ENCODE data around the gene EDEM3.

EDEM3 gene

DNA sequence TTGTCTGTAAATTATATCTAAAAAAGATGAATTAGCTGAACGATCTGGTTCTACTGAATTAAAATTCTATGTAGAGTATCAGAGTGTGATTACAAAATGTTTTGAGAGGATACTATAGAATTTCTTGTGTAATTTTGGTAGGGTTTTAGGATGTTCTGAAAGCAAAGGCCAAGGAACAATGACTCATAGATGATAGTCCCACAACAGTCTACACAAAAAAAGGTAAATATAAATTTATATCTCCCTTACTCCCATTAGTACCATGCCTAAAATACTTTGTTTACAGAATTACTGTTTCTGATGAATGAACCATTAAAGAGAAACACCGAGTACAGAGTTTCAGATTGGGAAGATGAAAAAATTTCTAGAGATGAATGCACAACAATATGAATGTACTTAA is 9.5 kb downstream of the EDEM3 start:
- Histone ChIP-seq H3K27me3 (ENCODE audit: insufficient read depth, poor library complexity, severe bottlenecking) (no peaks in the 10 kb centered on the region), H3K27ac (replicated peaks) (no peak overlapping the region), H3K4me3 (replicated peaks; ENCODE audit: insufficient read depth, low read length) (no peak overlapping the region)
- TF ChIP-seq GABPA (IDR thresholded peaks at IDR 0.05; ENCODE audit: low read depth) (no peak), SPI1 (IDR thresholded peaks at IDR 0.05; ENCODE audit: borderline replicate concordance, low read depth) (no peak), POLR2AphosphoS5 (IDR thresholded peaks at IDR 0.05; ENCODE audit: low read depth) (no peak)
- TF ChIP-seq, protein P1, sequence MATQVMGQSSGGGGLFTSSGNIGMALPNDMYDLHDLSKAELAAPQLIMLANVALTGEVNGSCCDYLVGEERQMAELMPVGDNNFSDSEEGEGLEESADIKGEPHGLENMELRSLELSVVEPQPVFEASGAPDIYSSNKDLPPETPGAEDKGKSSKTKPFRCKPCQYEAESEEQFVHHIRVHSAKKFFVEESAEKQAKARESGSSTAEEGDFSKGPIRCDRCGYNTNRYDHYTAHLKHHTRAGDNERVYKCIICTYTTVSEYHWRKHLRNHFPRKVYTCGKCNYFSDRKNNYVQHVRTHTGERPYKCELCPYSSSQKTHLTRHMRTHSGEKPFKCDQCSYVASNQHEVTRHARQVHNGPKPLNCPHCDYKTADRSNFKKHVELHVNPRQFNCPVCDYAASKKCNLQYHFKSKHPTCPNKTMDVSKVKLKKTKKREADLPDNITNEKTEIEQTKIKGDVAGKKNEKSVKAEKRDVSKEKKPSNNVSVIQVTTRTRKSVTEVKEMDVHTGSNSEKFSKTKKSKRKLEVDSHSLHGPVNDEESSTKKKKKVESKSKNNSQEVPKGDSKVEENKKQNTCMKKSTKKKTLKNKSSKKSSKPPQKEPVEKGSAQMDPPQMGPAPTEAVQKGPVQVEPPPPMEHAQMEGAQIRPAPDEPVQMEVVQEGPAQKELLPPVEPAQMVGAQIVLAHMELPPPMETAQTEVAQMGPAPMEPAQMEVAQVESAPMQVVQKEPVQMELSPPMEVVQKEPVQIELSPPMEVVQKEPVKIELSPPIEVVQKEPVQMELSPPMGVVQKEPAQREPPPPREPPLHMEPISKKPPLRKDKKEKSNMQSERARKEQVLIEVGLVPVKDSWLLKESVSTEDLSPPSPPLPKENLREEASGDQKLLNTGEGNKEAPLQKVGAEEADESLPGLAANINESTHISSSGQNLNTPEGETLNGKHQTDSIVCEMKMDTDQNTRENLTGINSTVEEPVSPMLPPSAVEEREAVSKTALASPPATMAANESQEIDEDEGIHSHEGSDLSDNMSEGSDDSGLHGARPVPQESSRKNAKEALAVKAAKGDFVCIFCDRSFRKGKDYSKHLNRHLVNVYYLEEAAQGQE (IDR thresholded peaks at IDR 0.05; ENCODE audit: insufficient replicate concordance, low read depth), result no peak
- TF ChIP-seq, protein P2, sequence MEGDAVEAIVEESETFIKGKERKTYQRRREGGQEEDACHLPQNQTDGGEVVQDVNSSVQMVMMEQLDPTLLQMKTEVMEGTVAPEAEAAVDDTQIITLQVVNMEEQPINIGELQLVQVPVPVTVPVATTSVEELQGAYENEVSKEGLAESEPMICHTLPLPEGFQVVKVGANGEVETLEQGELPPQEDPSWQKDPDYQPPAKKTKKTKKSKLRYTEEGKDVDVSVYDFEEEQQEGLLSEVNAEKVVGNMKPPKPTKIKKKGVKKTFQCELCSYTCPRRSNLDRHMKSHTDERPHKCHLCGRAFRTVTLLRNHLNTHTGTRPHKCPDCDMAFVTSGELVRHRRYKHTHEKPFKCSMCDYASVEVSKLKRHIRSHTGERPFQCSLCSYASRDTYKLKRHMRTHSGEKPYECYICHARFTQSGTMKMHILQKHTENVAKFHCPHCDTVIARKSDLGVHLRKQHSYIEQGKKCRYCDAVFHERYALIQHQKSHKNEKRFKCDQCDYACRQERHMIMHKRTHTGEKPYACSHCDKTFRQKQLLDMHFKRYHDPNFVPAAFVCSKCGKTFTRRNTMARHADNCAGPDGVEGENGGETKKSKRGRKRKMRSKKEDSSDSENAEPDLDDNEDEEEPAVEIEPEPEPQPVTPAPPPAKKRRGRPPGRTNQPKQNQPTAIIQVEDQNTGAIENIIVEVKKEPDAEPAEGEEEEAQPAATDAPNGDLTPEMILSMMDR (IDR thresholded peaks at IDR 0.05; ENCODE audit: insufficient read depth, low read length), result no peak
- no peak for DNase-seq (ENCODE audit: low read depth in 1 of 2, low spot score in 1 of 2)

DNA sequence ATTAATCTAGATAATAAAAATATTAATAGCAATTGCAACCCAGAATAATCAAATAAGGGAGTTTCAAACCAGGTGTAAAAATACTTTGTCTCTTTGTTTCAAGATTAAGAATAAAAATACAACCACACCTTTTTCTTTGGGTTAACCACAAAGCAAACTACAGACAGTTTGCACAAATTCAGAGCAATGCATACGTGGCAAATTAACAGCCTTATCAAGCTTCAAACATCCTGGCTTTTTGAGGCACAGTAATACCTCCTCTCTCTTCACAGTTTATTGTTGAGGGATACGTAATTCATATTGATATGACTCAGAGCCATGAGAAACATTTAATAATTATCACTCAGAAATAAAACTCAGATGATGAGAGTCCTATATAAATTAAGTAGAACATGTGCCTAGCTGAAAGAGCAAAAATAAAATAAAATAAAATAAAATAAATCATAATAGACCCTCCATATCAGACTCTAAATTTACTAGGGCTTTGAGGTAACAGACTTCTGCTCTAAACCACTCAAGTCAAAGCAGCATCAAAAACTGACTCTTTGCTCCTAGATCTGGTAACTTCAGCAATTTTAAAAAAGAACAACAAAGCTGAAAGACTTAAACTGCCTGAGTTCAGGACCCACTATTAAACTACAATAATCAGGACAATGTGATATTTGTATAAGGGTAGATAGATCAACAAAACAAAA is 11.4 kb downstream of the EDEM3 start:
- TF ChIP-seq POLR2AphosphoS5 (IDR thresholded peaks at IDR 0.05; ENCODE audit: low read depth) (no peak), GABPA (IDR thresholded peaks at IDR 0.05; ENCODE audit: low read depth) (no peak), SPI1 (IDR thresholded peaks at IDR 0.05; ENCODE audit: borderline replicate concordance, low read depth) (no peak)
- TF ChIP-seq, protein P2 (IDR thresholded peaks at IDR 0.05; ENCODE audit: insufficient read depth, low read length), result no peak
- TF ChIP-seq, protein P1 (IDR thresholded peaks at IDR 0.05; ENCODE audit: insufficient replicate concordance, low read depth), result no peak
- DNase-seq (ENCODE audit: low read depth in 1 of 2, low spot score in 1 of 2), result no peak
- H3K27me3 ChIP-seq (ENCODE audit: insufficient read depth, poor library complexity, severe bottlenecking), result no peaks in the 10 kb centered on the region
- H3K27ac ChIP-seq (replicated peaks), result no peak overlapping the region
- H3K4me3 ChIP-seq (replicated peaks; ENCODE audit: insufficient read depth, low read length), result no peak overlapping the region

DNA sequence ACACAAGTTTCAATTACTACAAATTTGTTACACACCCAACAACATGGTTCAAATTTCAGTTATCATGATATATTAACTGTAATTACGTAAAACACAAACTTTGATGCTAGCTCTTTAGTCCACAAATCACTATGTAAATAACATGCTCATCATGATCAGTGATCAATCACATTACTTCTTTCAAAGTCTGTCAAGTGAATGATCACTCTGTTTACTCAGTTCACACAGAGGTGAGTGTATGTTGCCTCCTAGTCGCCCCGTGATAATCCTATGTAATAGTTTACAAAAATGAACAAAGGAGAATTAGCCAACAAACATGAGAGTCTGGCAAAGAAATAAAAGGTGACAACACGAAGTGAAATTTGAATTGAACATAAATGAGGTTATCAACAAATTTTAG is 14.3 kb downstream of the EDEM3 start:
- TF ChIP-seq, protein P1 (IDR thresholded peaks at IDR 0.05; ENCODE audit: insufficient replicate concordance, low read depth), result no peak
- TF ChIP-seq, protein P2 (IDR thresholded peaks at IDR 0.05; ENCODE audit: insufficient read depth, low read length), result no peak
- TF ChIP-seq POLR2AphosphoS5 (IDR thresholded peaks at IDR 0.05; ENCODE audit: low read depth) (no peak), SPI1 (IDR thresholded peaks at IDR 0.05; ENCODE audit: borderline replicate concordance, low read depth) (no peak), GABPA (IDR thresholded peaks at IDR 0.05; ENCODE audit: low read depth) (no peak)
- no peak overlapping the region for H3K4me3 ChIP-seq (replicated peaks; ENCODE audit: insufficient read depth, low read length)
- no peak overlapping the region for H3K27ac ChIP-seq (replicated peaks)
- no peak for DNase-seq (ENCODE audit: low read depth in 1 of 2, low spot score in 1 of 2)
- H3K27me3 ChIP-seq (ENCODE audit: insufficient read depth, poor library complexity, severe bottlenecking), result no peaks in the 10 kb centered on the region
